GM18505 (cell line): ENCODE results near the gene UGT1A5.

Source experiments
- ATAC-seq: cut with Tn5 transposase; IDR thresholded peaks from one replicate; pipeline ENCODE4 v1.9.1; 2021; ENCODE audit not compliant: unreplicated experiment
- POLR2A ChIP-seq: IDR thresholded peaks from 4 replicates; pipeline ENCODE4 v1.6.1; 2011; ENCODE audit warnings: borderline replicate concordance; ENCODE audit not compliant: insufficient read depth, insufficient read length; ENCODE audit errors: extremely low read depth

Gene UGT1A5

GRCh38 chr2:233820774-233821105 lies 108.0 kb downstream of the UGT1A5 start:
- TF ChIP-seq POLR2A: no peak
- no peak for ATAC-seq

GRCh38 chr2:233821196-233821595 lies 108.5 kb downstream of the UGT1A5 start:
- no peak for ATAC-seq
- TF ChIP-seq POLR2A: no peak

GRCh38 chr2:233821709-233822100 lies 109.0 kb downstream of the UGT1A5 start:
- no peak for ATAC-seq
- TF ChIP-seq POLR2A: no peak

GRCh38 chr2:233822101-233822771 lies 109.5 kb downstream of the UGT1A5 start:
- no peak for TF ChIP-seq POLR2A
- no peak for ATAC-seq
